Caco-2 (cell line): ENCODE results near the gene MED31. TPM values are rescaled to one million over a fixed set of nuclear protein-coding genes. Genes with fewer than 3 reads are reported as not detected.

Experiments used
- BruUV-seq: library from RNA; stranded (reverse); fragments of 400-500 nt; replicated peaks from 2 replicates; lab custom pipeline; 2021; lab: Mats Ljungman, UMichigan
- CTCF ChIA-PET: fragments of 300-600 bp; sonication (Branson Sonifier 250); formaldehyde crosslinking; loops from one replicate; lab custom pipeline; 2022; ENCODE audit warnings: antibody characterized with exemption; lab: Charles Lee
- POLR2A ChIA-PET: fragments of 300-600 bp; sonication (Branson Sonifier 250); formaldehyde crosslinking; loops from one replicate; lab custom pipeline; 2022; ENCODE audit warnings: antibody characterized with exemption; lab: Charles Lee
- DNase-seq, 2 experiments: peaks; one replicate each; pipeline versions ENCODE4 v3.0.0 to v3.0.0-alpha.2; 2020 to 2022
- H3K27me3 ChIP-seq: replicated peaks from 2 replicates; pipeline ENCODE4 v1.6.0; 2011; ENCODE audit warnings: low read length; ENCODE audit not compliant: control insufficient read depth, insufficient read depth
- H3K36me3 ChIP-seq: 2 replicates; pipeline ENCODE4 v1.5.1; 2011; ENCODE audit warnings: low read length; ENCODE audit not compliant: control insufficient read depth, insufficient read depth
- H3K4me1 ChIP-seq: fragments of 250-450 bp; sonication (Bioruptor Pico); 2 replicates; pipeline ENCODE4 v1.5.1; 2020; ENCODE audit warnings: mild to moderate bottlenecking
- H3K4me3 ChIP-seq: 2 replicates; pipeline ENCODE4 v1.5.1; 2011; ENCODE audit warnings: low read depth, mild to moderate bottlenecking, control low read depth, low read length
- H3K9me3 ChIP-seq: fragments of 250-450 bp; sonication (Bioruptor Pico); 2 replicates; pipeline ENCODE4 v1.5.1; 2020; ENCODE audit warnings: mild to moderate bottlenecking, moderate library complexity
- H3K27ac Mint-ChIP-seq: one replicate; pipeline ENCODE4 v1.8.0; 2022; ENCODE audit warnings: mixed read lengths; ENCODE audit not compliant: unreplicated experiment
- H3K27me3 Mint-ChIP-seq: one replicate; pipeline ENCODE4 v1.8.0; 2022; ENCODE audit warnings: mixed read lengths; ENCODE audit not compliant: insufficient read depth, unreplicated experiment
- H3K36me3 Mint-ChIP-seq: one replicate; pipeline ENCODE4 v1.8.0; 2022; ENCODE audit warnings: mild to moderate bottlenecking, mixed read lengths; ENCODE audit not compliant: insufficient read depth, unreplicated experiment
- H3K4me1 Mint-ChIP-seq: one replicate; pipeline ENCODE4 v1.8.0; 2022; ENCODE audit warnings: low read depth, mixed read lengths; ENCODE audit not compliant: unreplicated experiment
- H3K4me3 Mint-ChIP-seq: one replicate; pipeline ENCODE4 v1.8.0; 2022; ENCODE audit warnings: mild to moderate bottlenecking, moderate library complexity, mixed read lengths; ENCODE audit not compliant: unreplicated experiment
- H3K9me3 Mint-ChIP-seq: one replicate; pipeline ENCODE4 v1.8.0; 2022; ENCODE audit warnings: mixed read lengths; ENCODE audit not compliant: unreplicated experiment
- CTCF ChIP-seq, 2 experiments: fragments of 200-600 bp in 1 of 2; IDR thresholded peaks; 1 replicate in 1 of 2; 2 replicates in 1 of 2; pipeline versions ENCODE4 v1.5.1 to v1.8.0; 2011 to 2022; ENCODE audit warnings: antibody characterized with exemption in 1 of 2, control low read depth in 1 of 2, inconsistent platforms in 1 of 2, low read depth in 1 of 2, low read length in 1 of 2, mild to moderate bottlenecking in 1 of 2, moderate library complexity in 1 of 2; ENCODE audit not compliant: insufficient read depth in 1 of 2, severe bottlenecking in 1 of 2, unreplicated experiment in 1 of 2
- intact Hi-C: fragments of 100-400 bp; cut with micrococcal nuclease; formaldehyde crosslinking; loops from one replicate; pipeline ENCODE4 v1.10.0; 2022; ENCODE audit not compliant: unreplicated experiment
- total RNA-seq: library from RNA; stranded (reverse); gene quantifications from 2 replicates; pipeline ENCODE4 v1.2.3, GENCODE V29; 2022

Gene MED31
- total RNA-seq, 1 experiment from 2014 or later = 9.5 TPM

GRCh38 chr17:6674586-6674985, 23.2 kb upstream of the MED31 start:
- POLR2A ChIA-PET = no interaction called here
- CTCF ChIA-PET = no interaction called here
- H3K36me3 Mint-ChIP-seq = no peaks in the 10 kb centered on the region

GRCh38 chr17:6671431-6671830, 20.0 kb upstream of the MED31 start:
- Histone ChIP-seq H3K27me3 (no peaks in the 10 kb centered on the region), H3K4me1 (no peaks in the 10 kb centered on the region), H3K36me3 (no peaks in the 10 kb centered on the region), H3K9me3 (no peaks in the 10 kb centered on the region), H3K4me3 (no peak overlapping the region)
- ChIA-PET CTCF (no interaction called here), POLR2A (no interaction called here)
- no TSS peak for BruUV-seq
- intact Hi-C loops = no loop called here
- no peaks in the 10 kb centered on the region for H3K36me3 Mint-ChIP-seq
- no peaks in the 10 kb centered on the region for H3K9me3 Mint-ChIP-seq
- H3K4me3 Mint-ChIP-seq = no peak overlapping the region
- no peak overlapping the region for H3K27ac Mint-ChIP-seq
- no peak for TF ChIP-seq CTCF (IDR thresholded peaks at IDR 0.05; ENCODE audit: insufficient read depth in 1 of 2, low read depth in 1 of 2, low read length in 1 of 2, severe bottlenecking in 1 of 2, unreplicated experiment in 1 of 2)
- H3K27me3 Mint-ChIP-seq = no peaks in the 10 kb centered on the region
- DNase-seq = no peak
- H3K4me1 Mint-ChIP-seq = no peaks in the 10 kb centered on the region

More at GRCh38 chr17:6674586-6674985, 23.2 kb upstream of the MED31 start:
- intact Hi-C loops = no loop called here
- Histone ChIP-seq H3K4me1 (no peaks in the 10 kb centered on the region), H3K9me3 (no peaks in the 10 kb centered on the region), H3K27me3 (no peaks in the 10 kb centered on the region), H3K4me3 (no peak overlapping the region), H3K36me3 (no peaks in the 10 kb centered on the region)
- H3K9me3 Mint-ChIP-seq = no peaks in the 10 kb centered on the region
- DNase-seq = no peak
- H3K27me3 Mint-ChIP-seq = no peaks in the 10 kb centered on the region
- H3K4me3 Mint-ChIP-seq = no peak overlapping the region
- no peak for TF ChIP-seq CTCF (IDR thresholded peaks at IDR 0.05; ENCODE audit: insufficient read depth in 1 of 2, low read depth in 1 of 2, low read length in 1 of 2, severe bottlenecking in 1 of 2, unreplicated experiment in 1 of 2)
- no TSS peak for BruUV-seq
- no peak overlapping the region for H3K27ac Mint-ChIP-seq
- H3K4me1 Mint-ChIP-seq = no peaks in the 10 kb centered on the region

GRCh38 chr17:6670999-6671398, 19.6 kb upstream of the MED31 start:
- H3K27ac Mint-ChIP-seq = no peak overlapping the region
- Histone ChIP-seq H3K36me3 (no peaks in the 10 kb centered on the region), H3K4me3 (no peak overlapping the region), H3K4me1 (no peaks in the 10 kb centered on the region), H3K9me3 (no peaks in the 10 kb centered on the region), H3K27me3 (no peaks in the 10 kb centered on the region)
- H3K36me3 Mint-ChIP-seq = no peaks in the 10 kb centered on the region
- intact Hi-C loops = no loop called here
- no peak overlapping the region for H3K4me3 Mint-ChIP-seq
- no peak for TF ChIP-seq CTCF (IDR thresholded peaks at IDR 0.05; ENCODE audit: insufficient read depth in 1 of 2, low read depth in 1 of 2, low read length in 1 of 2, severe bottlenecking in 1 of 2, unreplicated experiment in 1 of 2)
- DNase-seq = no peak
- no peaks in the 10 kb centered on the region for H3K4me1 Mint-ChIP-seq
- ChIA-PET POLR2A (no interaction called here), CTCF (no interaction called here)
- H3K9me3 Mint-ChIP-seq = no peaks in the 10 kb centered on the region
- BruUV-seq = no TSS peak
- no peaks in the 10 kb centered on the region for H3K27me3 Mint-ChIP-seq
